ENCODE results near the gene SGIP1.
"Not testable (repeated sequence)": the region's sequence is repeated elsewhere in the genome, so short reads cannot be mapped to it uniquely, and the experiment has no call there.

Gene SGIP1

GRCh38 chr1:66734531-66734930 lies 200.6 kb downstream of the SGIP1 start:
- H3K9me3 Mint-ChIP-seq, H3K27me3 Mint-ChIP-seq, CTCF ChIA-PET, H3K27ac Mint-ChIP-seq, H3K4me3 Mint-ChIP-seq, H3K36me3 Mint-ChIP-seq, DNase-seq: not testable (repeated sequence)
- peaks cover 21% of the 10 kb centered on the region for H3K4me1 Mint-ChIP-seq

GRCh38 chr1:66737836-66738235 lies 203.9 kb downstream of the SGIP1 start:
- Mint-ChIP-seq H3K9me3 (no peaks in the 10 kb centered on the region), H3K27ac (no peak overlapping the region), H3K4me1 (peaks cover 17% of the 10 kb centered on the region), H3K4me3 (no peak overlapping the region), H3K27me3 (no peaks in the 10 kb centered on the region), H3K36me3 (no peaks in the 10 kb centered on the region)
- CTCF ChIA-PET, result interaction anchor here (2.2 to 3.4 kb wide), 2 partner anchors 11 to 13 kb away, joined by 9 to 13 read pairs; no protein-coding TSS in a partner anchor
- DNase-seq, result no peak

DNA sequence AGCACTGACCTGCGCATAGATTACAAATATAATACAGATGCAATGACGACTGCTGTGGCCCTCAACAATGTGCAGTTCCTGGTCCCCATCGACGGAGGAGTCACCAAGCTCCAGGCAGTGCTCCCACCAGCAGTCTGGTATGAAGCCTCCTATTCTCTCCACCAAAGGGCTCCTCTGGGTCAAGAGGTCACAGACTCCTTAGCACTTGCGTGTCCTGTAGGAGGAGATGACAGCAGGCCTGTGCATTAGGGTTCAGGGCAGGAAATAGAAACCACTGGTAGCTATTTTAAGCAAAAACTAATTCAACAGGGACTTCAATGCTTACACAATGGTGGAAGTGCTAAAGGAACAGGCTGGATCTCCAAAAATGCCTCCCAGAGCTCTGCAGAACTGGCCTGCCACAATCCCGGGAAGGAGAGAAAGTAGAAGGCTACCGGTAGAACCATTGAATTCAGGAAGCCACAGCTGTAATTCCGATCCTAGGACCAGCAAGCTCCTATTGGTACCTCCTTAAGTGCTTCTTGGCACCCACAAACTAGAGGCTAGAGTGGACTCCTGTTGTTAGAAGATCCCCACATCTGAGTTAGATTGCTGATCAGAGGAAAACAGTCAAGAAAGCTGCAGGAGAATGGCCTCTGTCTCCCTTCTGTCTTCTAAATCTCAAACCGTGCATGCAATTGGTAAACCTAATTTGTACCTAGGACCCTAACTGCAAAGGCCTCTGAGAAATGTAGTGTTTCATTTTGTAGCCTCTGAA lies 205.6 kb downstream of the SGIP1 start:
- Mint-ChIP-seq H3K27me3 (no peaks in the 10 kb centered on the region), H3K4me1 (peaks cover 13% of the 10 kb centered on the region), H3K4me3 (no peak overlapping the region), H3K27ac (no peak overlapping the region), H3K9me3 (no peaks in the 10 kb centered on the region), H3K36me3 (no peaks in the 10 kb centered on the region)
- no peak for DNase-seq
- CTCF ChIA-PET, result interaction anchor here (1.0 to 3.4 kb wide), 6 partner anchors 12 to 179 kb away, joined by 3 to 13 read pairs (median 3); no protein-coding TSS in a partner anchor

GRCh38 chr1:66745451-66745850 lies 211.5 kb downstream of the SGIP1 start:
- CTCF ChIA-PET, result no interaction called here
- H3K4me3 Mint-ChIP-seq, result no peak overlapping the region
- H3K36me3 Mint-ChIP-seq, result no peaks in the 10 kb centered on the region
- H3K4me1 Mint-ChIP-seq, result peaks cover 2% of the 10 kb centered on the region
- no peak for DNase-seq
- H3K9me3 Mint-ChIP-seq, result no peaks in the 10 kb centered on the region
- no peak overlapping the region for H3K27ac Mint-ChIP-seq
- peaks cover 14% of the 10 kb centered on the region for H3K27me3 Mint-ChIP-seq

DNA sequence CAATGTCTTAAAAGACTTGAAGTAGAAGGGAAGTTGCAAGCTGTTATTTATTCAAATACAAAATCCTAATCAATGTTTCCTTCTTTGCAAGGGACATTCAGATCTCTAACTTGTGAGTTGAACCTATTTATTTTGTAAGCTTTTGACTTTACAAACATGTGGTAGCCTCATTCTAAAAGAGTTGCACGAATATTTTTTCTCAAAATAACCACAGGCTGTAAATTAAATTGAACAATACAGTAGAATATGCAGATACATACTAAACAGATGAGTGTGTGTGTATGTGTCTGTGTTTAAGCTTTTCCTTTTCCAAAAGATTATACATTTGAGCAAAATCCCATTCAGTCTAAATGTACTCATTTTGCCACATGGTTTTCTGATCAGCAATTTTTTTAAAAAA lies 213.5 kb downstream of the SGIP1 start:
- no peak overlapping the region for H3K27ac Mint-ChIP-seq
- H3K4me3 Mint-ChIP-seq, result no peak overlapping the region
- CTCF ChIA-PET, result interaction anchor here (0.6 to 1.2 kb wide), 2 partner anchors 21 to 1747 kb away, joined by 3 to 4 read pairs; no protein-coding TSS in a partner anchor
- H3K9me3 Mint-ChIP-seq, result no peaks in the 10 kb centered on the region
- no peaks in the 10 kb centered on the region for H3K36me3 Mint-ChIP-seq
- H3K27me3 Mint-ChIP-seq, result peaks cover 31% of the 10 kb centered on the region
- no peak for DNase-seq
- peaks cover 13% of the 10 kb centered on the region for H3K4me1 Mint-ChIP-seq

DNA sequence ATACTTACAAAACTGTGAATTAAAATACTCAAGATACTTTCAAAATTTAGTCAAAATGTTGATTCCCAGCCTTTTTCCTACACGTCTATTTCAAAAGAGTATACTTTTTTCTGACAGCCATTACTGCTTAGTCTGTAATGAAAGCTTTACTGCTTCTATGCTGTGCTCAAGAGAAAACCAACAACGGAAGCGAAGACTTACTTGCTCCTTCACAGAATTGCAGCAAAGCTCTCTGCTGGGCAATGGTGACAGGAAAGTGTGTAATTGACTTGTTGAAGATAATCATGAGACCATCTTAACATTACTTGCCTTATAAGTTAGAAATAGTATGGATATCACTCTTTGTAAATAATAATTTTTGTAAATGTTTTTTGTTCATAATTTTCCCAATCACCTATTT lies 216.6 kb downstream of the SGIP1 start:
- H3K9me3 Mint-ChIP-seq, result no peaks in the 10 kb centered on the region
- peaks cover 45% of the 10 kb centered on the region for H3K27me3 Mint-ChIP-seq
- no peak overlapping the region for H3K4me3 Mint-ChIP-seq
- peaks cover 19% of the 10 kb centered on the region for H3K4me1 Mint-ChIP-seq
- CTCF ChIA-PET, result interaction anchor here (0.8 to 1.1 kb wide), 2 partner anchors 13 to 751 kb away, joined by 3 read pairs; no protein-coding TSS in a partner anchor
- no peak overlapping the region for H3K27ac Mint-ChIP-seq
- no peak for DNase-seq
- no peaks in the 10 kb centered on the region for H3K36me3 Mint-ChIP-seq

DNA sequence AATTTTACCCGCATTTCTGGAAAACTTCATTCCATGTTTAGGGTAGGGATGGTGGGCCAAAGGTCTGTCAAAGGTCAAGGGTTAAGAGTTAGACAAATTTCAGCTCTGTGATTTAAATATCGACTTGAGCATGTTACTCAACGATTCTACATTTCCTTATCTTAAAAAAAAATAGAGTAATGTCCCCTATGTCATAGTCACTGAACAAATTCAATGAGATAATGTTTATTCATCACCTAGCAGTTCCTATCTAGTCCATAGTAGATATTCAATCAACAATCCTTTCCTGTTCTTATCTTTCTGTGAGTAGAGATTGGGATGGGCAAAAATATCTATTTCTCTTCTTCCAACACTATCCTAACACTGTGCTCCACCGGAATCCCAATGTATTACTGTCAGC lies 217.2 kb downstream of the SGIP1 start:
- Mint-ChIP-seq H3K27me3 (peaks cover 42% of the 10 kb centered on the region), H3K27ac (no peak overlapping the region), H3K4me1 (peaks cover 19% of the 10 kb centered on the region), H3K36me3 (no peaks in the 10 kb centered on the region), H3K9me3 (no peaks in the 10 kb centered on the region), H3K4me3 (no peak overlapping the region)
- DNase-seq, result no peak
- CTCF ChIA-PET, result interaction anchor here (0.8 to 1.2 kb wide), 2 partner anchors 13 to 26 kb away, joined by 3 to 6 read pairs; no protein-coding TSS in a partner anchor

- DNase-seq, result no peak
- no peaks in the 10 kb centered on the region for H3K9me3 Mint-ChIP-seq
- H3K4me3 Mint-ChIP-seq, result peak within 1 kb of the TSS; percentile 40
- H3K36me3 Mint-ChIP-seq, result no peaks in the 10 kb centered on the region
- peaks cover 41% of the 10 kb centered on the region for H3K27me3 Mint-ChIP-seq
- CTCF ChIA-PET, result interaction anchor here (1.2 kb wide), 1 partner anchor 27 kb away, joined by 6 read pairs; no protein-coding TSS in a partner anchor
- H3K4me1 Mint-ChIP-seq, result peaks cover 19% of the 10 kb centered on the region
- H3K27ac Mint-ChIP-seq, result no peak within 1 kb of the TSS
Observed at GRCh38 chr1:66752000-66752592, 218.1 kb downstream of the SGIP1 start, which contains the start of gene DYNLT5. Gene DYNLT5 (plus strand): TSS chr1:66752459. CDS start chr1:66754659, 2,200 bp downstream.

- H3K27ac Mint-ChIP-seq, result no peak overlapping the region
- peaks cover 19% of the 10 kb centered on the region for H3K4me1 Mint-ChIP-seq
- H3K9me3 Mint-ChIP-seq, result no peaks in the 10 kb centered on the region
- CTCF ChIA-PET, result interaction anchor here (0.6 to 1.3 kb wide), 2 partner anchors 12 to 802 kb away, joined by 4 to 6 read pairs; no protein-coding TSS in a partner anchor
- H3K27me3 Mint-ChIP-seq, result peaks cover 41% of the 10 kb centered on the region
- peak overlapping the region; percentile 40 for H3K4me3 Mint-ChIP-seq
- DNase-seq, result no peak
- H3K36me3 Mint-ChIP-seq, result no peaks in the 10 kb centered on the region
Observed at GRCh38 chr1:66752671-66753371, 218.9 kb downstream of the SGIP1 start.

GRCh38 chr1:66757722-66758240 lies 223.8 kb downstream of the SGIP1 start:
- Mint-ChIP-seq H3K36me3 (no peaks in the 10 kb centered on the region), H3K27ac (no peak overlapping the region)

DNA sequence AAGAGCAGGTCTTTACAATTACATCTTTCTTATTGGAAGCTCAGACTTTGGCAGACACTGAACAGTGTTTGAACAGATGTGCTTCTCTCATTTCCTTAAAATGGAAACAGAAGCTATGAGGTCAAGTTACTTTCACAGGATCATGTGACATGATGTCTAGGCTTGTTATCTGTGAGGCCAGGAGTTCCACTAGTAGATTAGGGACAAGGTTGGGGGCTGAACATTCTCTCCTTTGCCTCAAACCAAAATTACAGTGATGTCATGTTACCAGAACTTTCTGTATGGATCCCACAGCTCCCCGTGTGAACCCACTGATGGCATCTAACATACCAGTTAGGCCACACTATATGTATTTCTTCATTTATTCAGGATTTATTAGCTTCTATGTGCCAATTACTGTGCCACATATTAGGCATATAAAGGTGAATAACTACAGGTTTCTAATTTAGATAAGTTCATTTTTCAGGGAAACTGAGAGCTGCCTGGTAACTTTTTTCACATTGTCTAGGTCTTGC lies 224.3 kb downstream of the SGIP1 start:
- Mint-ChIP-seq H3K27ac (no peak overlapping the region), H3K36me3 (no peaks in the 10 kb centered on the region), H3K4me1 (no peaks in the 10 kb centered on the region), H3K4me3 (no peak overlapping the region), H3K27me3 (peaks cover 10% of the 10 kb centered on the region), H3K9me3 (no peaks in the 10 kb centered on the region)
- DNase-seq, result no peak
- CTCF ChIA-PET, result interaction anchor here (0.8 to 1.4 kb wide), 5 partner anchors 9 to 455 kb away, joined by 3 to 4 read pairs (median 4); no protein-coding TSS in a partner anchor

More at GRCh38 chr1:66757722-66758240, 223.8 kb downstream of the SGIP1 start:
- no peaks in the 10 kb centered on the region for H3K9me3 Mint-ChIP-seq
- no peak overlapping the region for H3K4me3 Mint-ChIP-seq
- CTCF ChIA-PET, result interaction anchor here (0.9 to 1.4 kb wide), 4 partner anchors 10 to 455 kb away, joined by 3 to 4 read pairs (median 4); no protein-coding TSS in a partner anchor
- DNase-seq, result no peak
- peaks cover 15% of the 10 kb centered on the region for H3K27me3 Mint-ChIP-seq
- H3K4me1 Mint-ChIP-seq, result peaks cover 3% of the 10 kb centered on the region

- CTCF ChIA-PET, result no interaction called here
- Mint-ChIP-seq H3K27me3 (peaks cover 4% of the 10 kb centered on the region), H3K4me3 (no peak overlapping the region)
Observed at GRCh38 chr1:66760506-66760905, 226.6 kb downstream of the SGIP1 start.

DNA sequence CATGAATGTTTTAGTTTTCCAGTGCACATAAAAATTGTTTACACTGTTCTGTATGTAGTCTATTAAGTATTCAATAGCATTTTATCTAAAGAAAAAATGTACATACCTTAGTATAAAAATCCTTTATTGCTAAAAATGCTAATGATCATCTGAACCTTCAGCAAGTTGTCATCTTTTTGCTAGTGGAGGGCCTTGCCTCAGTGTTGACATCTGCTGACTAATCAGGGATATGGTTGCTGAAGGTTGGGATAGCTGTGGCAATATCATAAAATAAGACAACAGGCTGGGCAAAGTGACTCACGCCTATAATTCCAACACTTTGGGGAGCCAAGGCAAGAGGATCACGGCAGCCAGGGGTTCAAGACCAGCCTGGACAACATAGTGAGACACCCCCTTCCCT lies 227.3 kb downstream of the SGIP1 start:
- DNase-seq, result no peak
- Mint-ChIP-seq H3K9me3 (no peaks in the 10 kb centered on the region), H3K27me3 (peaks cover 4% of the 10 kb centered on the region), H3K36me3 (no peaks in the 10 kb centered on the region), H3K4me1 (no peaks in the 10 kb centered on the region), H3K4me3 (no peak overlapping the region), H3K27ac (no peak overlapping the region)
- CTCF ChIA-PET, result no interaction called here

More at GRCh38 chr1:66760506-66760905, 226.6 kb downstream of the SGIP1 start:
- Mint-ChIP-seq H3K4me1 (no peaks in the 10 kb centered on the region), H3K9me3 (no peaks in the 10 kb centered on the region), H3K36me3 (no peaks in the 10 kb centered on the region), H3K27ac (no peak overlapping the region)
- no peak for DNase-seq

Measured in activated naive CD4-positive, alpha-beta T cell treated with anti-CD3 and anti-CD28 coated beads, Interleukin-2, amount 10 ng/mL, durations not matched to agents 7 days and 5 days (primary cell).